Activated effector memory CD4-positive, alpha-beta T cell treated with anti-CD3 and anti-CD28 coated beads, Interleukin-2, amount 50 U/mL, for 16 hours (primary cell): ENCODE measurements around the gene INSIG1.

Experiments used
- DNase-seq: peaks from one replicate; pipeline ENCODE4 v3.0.0-alpha.2; 2020

INSIG1 gene

DNA sequence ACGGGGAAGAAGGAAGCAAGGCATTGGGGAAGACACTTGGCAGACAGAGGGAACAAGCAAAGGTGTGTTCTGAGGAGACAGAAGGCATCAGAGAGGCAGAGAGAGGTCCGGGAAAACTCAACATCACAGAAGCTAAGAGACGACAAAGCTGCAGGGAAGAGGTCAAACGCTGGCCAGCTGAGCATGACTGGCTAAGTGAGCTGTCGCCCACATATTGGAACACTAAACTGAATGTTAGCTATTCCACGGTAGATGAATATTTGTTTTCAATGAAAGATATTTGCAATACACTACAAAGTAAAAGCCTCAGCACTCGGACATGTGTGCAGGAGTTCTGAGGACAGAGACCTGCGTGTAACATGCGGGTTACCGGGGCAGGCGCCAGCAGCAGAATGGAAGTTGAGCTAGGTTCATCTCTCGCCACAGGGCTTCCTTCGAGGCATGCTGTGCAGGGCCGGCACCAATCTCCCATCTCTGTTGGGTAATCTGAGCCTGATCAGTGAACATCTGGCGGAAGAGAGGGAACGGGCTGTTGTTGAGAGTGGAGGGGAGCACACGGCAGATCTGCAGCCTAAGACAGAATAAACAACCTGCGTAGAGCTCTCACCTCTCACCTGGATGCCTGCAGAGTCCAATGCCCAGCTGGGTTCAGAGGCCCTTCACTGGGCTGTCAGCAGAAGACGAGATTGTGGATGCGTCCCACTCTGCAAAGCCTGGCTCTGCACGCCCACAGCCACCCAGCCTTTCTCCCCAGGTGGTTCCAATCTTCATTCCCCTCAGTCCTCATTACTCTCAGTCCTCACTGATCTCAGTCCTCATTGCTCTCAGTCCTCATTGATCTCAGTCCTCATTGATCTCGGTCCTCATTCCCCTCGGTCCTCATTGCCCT, 35.9 kb downstream of the INSIG1 start:
- no peak for DNase-seq

DNA sequence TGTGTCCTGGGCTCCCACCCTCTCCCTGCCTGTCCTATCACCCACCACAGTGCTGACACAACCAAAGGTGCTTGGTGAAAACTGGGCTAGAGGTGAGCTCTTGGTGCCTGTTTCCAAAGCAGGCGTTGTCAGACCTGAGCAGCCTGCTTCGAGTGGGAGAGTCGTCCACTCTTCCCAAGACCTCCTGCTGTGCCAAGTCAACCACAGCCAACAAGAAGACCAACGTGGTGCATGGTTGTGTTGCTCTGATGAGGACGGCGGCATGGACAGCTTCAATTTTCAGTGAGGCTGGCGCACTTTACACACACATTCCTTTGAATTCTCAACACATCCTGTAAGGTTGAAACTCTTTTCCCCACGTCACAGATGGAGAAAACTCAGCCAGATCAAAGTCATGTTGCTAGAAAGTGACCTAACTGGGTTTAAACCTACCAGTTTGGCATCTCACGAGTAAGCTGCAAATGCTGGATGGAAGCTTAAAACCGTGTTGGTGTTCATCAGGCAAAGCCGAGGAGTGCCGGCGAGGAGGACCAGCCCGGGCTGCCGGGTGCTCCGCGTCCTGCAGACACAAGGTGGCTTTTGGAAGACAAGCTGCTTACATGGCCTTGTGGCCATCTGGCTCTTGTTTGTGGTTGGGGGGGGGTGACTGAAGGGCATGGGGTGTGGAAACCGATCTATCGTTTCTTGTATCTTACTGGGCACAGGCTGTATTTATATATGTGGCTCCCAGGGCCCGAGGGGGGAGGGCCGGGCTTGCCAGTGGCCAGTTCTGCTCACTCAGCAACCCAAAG, 39.3 kb downstream of the INSIG1 start:
- DNase-seq, result no peak

- no peak for DNase-seq
These were observed 40.4 kb downstream of the INSIG1 start for GRCh38 chr7:155337946-155338631.

DNA sequence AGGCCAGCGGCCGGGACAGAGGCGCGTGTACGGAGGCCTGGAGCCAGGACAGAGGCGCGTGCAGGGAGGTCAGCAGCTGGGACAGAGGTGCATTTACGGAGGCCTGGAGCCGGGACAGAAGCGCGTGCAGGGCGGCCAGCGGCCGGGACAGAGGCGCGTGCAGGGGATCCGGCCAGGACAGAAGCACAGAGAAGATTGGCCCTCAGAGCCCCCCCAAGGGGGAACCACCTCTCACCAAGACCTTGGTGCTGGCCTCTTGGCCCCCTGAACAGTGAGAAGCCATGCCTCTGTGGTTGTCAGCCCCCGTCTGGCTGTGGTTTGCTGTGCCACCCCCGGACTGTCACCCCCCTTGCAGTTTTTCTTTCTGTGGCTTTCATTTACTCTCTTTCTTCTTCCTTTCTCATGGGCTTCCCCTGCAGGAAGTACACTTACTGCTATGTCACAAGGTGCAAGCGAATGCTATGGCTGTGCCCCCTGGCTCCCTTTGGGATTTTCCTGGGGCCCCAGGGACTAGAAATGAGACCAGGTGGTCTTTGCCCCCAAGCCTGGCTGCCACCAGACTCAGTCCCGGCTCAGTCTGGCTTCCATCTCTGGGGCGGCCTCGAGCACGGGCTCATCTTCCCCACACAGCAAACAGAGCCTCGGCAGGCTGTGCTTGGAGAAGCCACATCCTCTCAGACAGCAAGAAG, 41.1 kb downstream of the INSIG1 start:
- DNase-seq, result peak; percentile 70

- no peak for DNase-seq
These were observed 41.8 kb downstream of the INSIG1 start for GRCh38 chr7:155339474-155339873.

DNA sequence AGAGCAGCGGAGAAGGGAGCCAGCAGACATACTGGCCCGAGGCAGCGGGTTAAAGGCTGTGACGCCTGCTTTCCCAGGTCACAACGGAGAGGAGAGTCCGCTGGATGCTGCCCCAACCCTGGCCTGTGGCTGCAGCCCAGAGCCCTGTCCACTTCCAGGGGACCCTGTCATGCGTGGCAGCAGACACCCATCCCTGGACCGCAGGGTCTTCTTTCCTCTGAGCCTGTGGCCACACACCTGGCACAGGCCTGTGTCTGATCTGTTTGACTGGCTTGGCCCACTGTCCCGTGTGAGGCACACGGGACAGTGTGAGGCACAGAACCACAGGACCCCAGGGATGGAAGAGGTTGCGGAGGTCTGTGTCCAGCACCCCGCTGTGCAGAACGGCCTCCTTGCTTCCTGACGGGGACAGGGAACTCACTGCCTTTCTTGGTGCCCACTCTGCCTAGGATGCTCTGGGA, 42.4 kb downstream of the INSIG1 start:
- no peak for DNase-seq

DNA sequence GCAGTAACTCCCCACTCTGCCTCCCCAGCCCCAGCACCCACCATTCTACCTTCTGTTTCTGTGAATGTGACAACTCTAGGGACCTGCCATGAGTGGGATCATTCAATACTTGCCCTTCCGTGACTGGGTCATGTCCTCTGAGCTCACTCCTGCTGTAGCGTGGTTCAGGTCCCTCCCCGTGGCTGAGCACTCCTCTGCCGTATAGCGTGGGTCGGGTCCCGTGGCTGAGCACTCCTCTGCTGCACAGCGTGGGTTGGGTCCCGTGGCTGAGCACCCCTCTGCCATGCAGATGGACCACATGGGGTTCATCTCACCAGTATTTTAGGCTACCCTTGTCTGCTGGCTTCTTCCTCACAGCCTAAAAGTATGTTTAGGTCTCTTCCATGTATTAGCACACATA, 43.0 kb downstream of the INSIG1 start:
- DNase-seq, result no peak

DNA sequence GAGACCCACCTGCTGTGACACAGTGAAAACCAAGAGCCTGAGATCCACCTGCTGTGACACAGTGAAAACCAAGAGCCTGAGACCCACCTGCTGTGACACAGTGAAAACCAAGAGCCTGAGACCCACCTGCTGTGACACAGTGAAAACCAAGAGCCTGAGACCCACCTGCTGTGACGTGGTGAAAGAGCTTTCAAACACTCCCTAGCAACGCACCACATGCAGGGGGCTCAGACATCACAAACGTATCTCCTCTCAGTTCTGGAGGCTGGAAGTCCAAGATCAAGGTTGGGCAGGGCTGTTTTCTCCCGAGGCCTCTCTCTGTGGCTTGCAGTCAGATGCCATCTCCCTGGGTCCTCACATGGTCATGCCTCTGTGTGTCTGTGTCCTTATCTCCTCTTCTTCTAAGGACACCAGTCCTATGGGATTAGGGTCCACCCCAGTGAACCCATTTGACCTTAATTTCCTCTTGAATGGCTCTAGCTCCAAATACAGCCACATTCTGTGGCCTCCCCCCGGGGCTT, 43.8 kb downstream of the INSIG1 start:
- no peak for DNase-seq

GRCh38 chr7:155342313-155342712, 44.6 kb downstream of the INSIG1 start:
- DNase-seq, result no peak

- no peak for DNase-seq
These were observed 45.5 kb downstream of the INSIG1 start for GRCh38 chr7:155343150-155343549.

- DNase-seq, result peak; percentile 50
These were observed 46.0 kb downstream of the INSIG1 start for GRCh38 chr7:155343661-155344121.

- DNase-seq, result peak; percentile 69
These were observed 46.6 kb downstream of the INSIG1 start for GRCh38 chr7:155344270-155344617.

DNA sequence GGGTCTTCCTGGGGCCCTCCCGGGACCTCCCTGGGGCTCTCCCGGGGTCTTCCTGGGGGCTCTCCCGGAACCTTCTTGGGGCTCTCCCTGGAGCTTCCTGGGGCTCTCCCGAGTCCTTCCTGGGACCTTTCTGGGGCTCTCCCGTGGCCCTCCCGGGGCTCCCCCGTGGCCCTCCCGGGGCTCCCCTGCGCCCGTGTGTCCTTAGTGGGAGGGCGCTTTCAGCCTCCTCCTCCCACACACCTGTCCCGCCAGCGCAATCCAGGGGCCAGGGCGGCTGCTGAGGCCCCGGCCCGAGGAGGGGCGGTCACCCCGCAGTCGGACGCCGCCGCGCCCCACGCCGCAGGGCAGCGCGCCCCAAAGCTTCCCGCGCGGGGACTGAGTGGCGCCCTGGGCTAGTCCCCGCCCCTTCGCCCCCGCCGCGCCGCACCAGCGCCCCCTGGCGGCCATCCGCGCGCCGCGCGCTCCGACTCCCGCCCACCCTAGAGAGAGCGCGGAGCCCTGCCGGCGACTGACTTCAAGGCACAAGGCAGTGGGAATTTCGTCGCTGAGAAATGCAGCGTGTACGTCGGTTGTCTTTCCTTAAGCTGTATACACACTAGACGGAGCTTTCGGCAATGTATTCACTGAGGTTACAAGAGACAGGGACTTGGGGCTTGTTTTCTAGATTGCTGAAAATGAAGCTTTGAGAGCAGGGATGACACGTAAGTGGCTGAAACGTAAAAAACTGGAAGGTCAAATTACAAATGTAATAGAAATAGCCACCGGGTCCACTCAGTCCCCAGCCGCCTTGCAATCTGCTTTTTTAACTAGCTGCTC, 47.1 kb downstream of the INSIG1 start:
- DNase-seq, result peak; percentile 94

- peak; percentile 19 for DNase-seq
These were observed 47.8 kb downstream of the INSIG1 start for GRCh38 chr7:155345490-155345889.

- DNase-seq, result peak; percentile 43
These were observed 48.6 kb downstream of the INSIG1 start for GRCh38 chr7:155346285-155346684.

GRCh38 chr7:155348806-155349205, 51.1 kb downstream of the INSIG1 start:
- peak; percentile 47 for DNase-seq

DNA sequence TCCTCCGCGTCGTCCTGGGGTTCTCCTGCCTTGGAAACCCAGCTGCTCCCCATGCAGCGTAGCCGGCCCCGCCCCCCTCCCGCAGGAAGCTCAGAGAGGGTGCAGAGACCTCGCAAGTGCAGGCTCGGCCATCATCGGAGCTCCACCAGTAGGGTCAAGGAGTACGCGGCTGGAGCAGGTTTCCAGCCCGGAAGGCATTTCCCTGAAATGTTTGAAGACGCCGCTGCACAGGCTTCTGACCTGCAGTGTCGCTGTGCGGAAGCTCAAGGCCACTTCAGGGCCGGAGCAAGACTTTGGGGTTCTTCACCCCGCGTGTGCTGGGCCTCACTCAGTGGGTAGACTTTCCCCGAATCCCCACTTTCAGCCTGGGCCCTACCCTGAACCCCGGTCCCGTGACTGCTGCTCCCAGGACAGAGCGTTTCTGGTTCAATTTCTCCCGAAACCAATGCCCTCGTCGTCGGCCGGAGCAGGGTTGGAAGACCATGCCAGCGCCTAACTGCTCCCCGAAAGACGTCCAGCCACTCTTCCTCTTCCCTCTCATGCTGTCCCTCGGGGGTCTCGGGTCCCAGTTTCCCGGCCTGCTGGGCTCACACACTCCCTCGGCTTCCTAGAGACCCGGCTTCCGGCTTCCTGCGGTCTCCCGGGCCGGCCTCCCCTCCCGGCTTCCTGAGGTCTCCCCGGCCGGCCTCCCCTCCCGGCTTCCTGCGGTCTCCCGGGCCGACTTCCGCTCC, 52.1 kb downstream of the INSIG1 start:
- peak; percentile 57 for DNase-seq

- peak; percentile 36 for DNase-seq
These were observed 53.6 kb downstream of the INSIG1 start for GRCh38 chr7:155351120-155351870.

DNA sequence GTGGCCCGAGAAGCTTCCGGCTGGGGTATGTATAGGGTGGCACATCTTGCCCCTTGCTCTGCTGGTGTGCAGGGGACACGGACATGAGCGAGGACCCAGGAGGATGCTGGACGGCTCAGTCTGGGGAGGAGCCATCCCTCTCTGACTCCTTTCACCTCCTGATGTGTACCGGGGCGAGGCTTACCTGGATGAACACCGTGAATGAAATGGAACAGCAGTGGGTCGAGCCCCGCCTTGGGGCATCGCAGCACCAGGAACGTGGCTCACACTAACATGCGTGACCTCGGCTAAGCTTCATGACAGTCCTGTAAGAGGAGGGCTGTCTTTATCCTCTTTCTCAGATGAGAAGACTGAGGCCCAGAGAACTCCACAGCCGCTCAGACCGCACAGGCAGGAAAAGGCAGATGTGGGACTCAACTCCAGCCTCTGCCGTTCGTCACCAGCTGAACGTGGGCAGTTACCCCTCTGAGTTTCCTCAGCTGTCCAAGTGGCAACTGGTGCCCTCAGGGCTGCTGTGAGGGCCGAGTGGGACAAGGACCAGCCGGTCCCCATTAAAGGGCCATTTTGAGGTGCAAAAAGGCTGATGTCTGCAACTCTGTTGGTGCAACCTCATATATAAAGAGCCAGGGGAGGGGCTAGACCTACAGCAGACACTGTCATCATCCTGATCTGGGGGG, 54.5 kb downstream of the INSIG1 start:
- DNase-seq, result peak; percentile 54
